Osteocyte (in vitro differentiated cells): ENCODE results near the gene FAM193A. TPM values are rescaled to one million over a fixed set of nuclear protein-coding genes. Genes with fewer than 3 reads are reported as not detected.
A peak's percentile ranks its signal among the peaks of the same experiment; 100 is the strongest.

ENCODE experiments used
- DNase-seq: peaks from one replicate; pipeline ENCODE4 v3.0.0; 2021; ENCODE audit warnings: mixed read lengths; ENCODE audit not compliant: unreplicated experiment; ENCODE audit errors: extremely low spot score
- H3K27ac Mint-ChIP-seq: one replicate; pipeline ENCODE4 v1.8.0; 2021; ENCODE audit warnings: mild to moderate bottlenecking, mixed read lengths; ENCODE audit not compliant: unreplicated experiment
- H3K27me3 Mint-ChIP-seq: one replicate; pipeline ENCODE4 v1.8.0; 2021; ENCODE audit warnings: mixed read lengths; ENCODE audit not compliant: unreplicated experiment
- H3K36me3 Mint-ChIP-seq: one replicate; pipeline ENCODE4 v1.8.0; 2021; ENCODE audit warnings: mixed read lengths; ENCODE audit not compliant: unreplicated experiment
- H3K4me1 Mint-ChIP-seq: one replicate; pipeline ENCODE4 v1.8.0; 2021; ENCODE audit warnings: mixed read lengths; ENCODE audit not compliant: unreplicated experiment
- H3K4me3 Mint-ChIP-seq: one replicate; pipeline ENCODE4 v1.8.0; 2021; ENCODE audit warnings: mild to moderate bottlenecking, moderate library complexity, mixed read lengths; ENCODE audit not compliant: unreplicated experiment
- H3K9me3 Mint-ChIP-seq: one replicate; pipeline ENCODE4 v1.8.0; 2021; ENCODE audit warnings: mixed read lengths; ENCODE audit not compliant: unreplicated experiment
- total RNA-seq: library from RNA; stranded (reverse); gene quantifications from 2 replicates; pipeline ENCODE4 v1.2.1, GENCODE V29; 2021
- TF ChIP-seq, protein P1 (sequence below): fragments of 200-600 bp; sonication (generic); IDR thresholded peaks from 2 replicates; pipeline ENCODE4 v1.5.0; 2021; ENCODE audit warnings: antibody characterized with exemption, mild to moderate bottlenecking, moderate library complexity

The FAM193A gene
- total RNA-seq, 1 donor from 2014 or later = 35.3 TPM

DNA sequence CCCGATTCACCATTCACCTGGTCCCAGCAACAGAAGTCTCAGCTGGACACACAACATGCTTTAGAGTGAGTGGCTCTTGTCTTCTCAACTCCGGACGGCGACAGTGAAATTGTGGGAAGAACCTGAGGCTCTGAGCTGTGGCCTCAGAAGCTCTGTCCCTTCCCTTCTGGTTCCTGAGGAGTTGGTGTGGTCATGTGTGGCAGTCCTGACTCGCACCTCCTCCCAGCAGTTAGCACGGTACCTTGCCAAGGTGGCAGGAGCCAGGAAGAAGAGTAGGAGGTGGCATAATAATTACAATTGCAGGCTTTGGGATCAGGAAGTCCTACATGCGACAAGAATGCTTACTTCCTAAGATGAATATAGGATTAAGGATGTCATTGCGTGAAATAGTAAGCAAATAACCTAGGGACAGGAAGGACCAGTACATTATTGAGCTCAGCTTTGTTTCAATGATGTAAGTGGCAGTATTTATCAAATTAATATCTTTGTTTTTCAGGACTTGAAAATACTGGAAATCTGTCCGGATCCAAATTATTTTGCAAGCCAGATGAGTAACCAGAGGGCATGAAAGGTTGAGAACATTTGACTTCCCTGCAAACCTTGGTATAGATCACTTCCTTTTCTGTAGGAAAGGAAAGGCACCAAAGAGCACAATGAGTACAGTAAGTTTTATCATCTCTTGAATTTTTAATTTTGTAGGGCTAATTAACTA lies 46.5 kb upstream of the FAM193A start:
- Mint-ChIP-seq H3K9me3 (no peaks in the 10 kb centered on the region), H3K27ac (peak overlapping the region; percentile 39), H3K27me3 (no peaks in the 10 kb centered on the region), H3K36me3 (peaks cover 23% of the 10 kb centered on the region), H3K4me1 (peaks cover 29% of the 10 kb centered on the region), H3K4me3 (no peak overlapping the region)
- TF ChIP-seq, protein P1, sequence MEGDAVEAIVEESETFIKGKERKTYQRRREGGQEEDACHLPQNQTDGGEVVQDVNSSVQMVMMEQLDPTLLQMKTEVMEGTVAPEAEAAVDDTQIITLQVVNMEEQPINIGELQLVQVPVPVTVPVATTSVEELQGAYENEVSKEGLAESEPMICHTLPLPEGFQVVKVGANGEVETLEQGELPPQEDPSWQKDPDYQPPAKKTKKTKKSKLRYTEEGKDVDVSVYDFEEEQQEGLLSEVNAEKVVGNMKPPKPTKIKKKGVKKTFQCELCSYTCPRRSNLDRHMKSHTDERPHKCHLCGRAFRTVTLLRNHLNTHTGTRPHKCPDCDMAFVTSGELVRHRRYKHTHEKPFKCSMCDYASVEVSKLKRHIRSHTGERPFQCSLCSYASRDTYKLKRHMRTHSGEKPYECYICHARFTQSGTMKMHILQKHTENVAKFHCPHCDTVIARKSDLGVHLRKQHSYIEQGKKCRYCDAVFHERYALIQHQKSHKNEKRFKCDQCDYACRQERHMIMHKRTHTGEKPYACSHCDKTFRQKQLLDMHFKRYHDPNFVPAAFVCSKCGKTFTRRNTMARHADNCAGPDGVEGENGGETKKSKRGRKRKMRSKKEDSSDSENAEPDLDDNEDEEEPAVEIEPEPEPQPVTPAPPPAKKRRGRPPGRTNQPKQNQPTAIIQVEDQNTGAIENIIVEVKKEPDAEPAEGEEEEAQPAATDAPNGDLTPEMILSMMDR = no peak
- DNase-seq = no peak

GRCh38 chr4:2492970-2493369 lies 43.5 kb upstream of the FAM193A start:
- Mint-ChIP-seq H3K4me1 (peaks cover 27% of the 10 kb centered on the region), H3K4me3 (no peak overlapping the region), H3K9me3 (no peaks in the 10 kb centered on the region), H3K27me3 (no peaks in the 10 kb centered on the region), H3K36me3 (peaks cover 29% of the 10 kb centered on the region), H3K27ac (no peak overlapping the region)
- TF ChIP-seq, protein P1 = no peak
- no peak for DNase-seq

- H3K36me3 Mint-ChIP-seq = peaks cover 30% of the 10 kb centered on the region
- no peak for DNase-seq
- H3K27ac Mint-ChIP-seq = peak overlapping the region; percentile 31
- H3K27me3 Mint-ChIP-seq = no peaks in the 10 kb centered on the region
- TF ChIP-seq, protein P1 = no peak
- no peak overlapping the region for H3K4me3 Mint-ChIP-seq
- H3K4me1 Mint-ChIP-seq = peaks cover 23% of the 10 kb centered on the region
- H3K9me3 Mint-ChIP-seq = no peaks in the 10 kb centered on the region
Measured at GRCh38 chr4:2494992-2495391, 41.5 kb upstream of the FAM193A start.

DNA sequence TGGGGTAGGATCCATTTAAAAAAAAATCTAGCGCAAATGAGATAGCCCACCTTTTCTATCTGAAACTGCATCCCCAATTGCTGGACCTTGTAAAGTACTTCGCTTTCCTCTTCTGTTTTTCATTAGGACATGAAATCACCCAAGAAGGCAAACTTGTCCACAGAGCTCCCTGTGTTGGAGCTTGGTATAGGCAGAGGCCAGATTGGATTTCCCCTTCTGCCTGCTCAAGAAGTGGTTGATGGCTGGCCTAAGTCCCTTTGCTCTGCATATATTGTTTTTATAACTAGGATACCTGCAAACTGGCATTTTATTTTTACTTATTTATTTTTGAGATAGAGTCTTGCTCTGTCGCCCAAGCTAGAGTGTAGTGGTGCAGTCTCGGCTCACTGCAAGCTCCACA lies 39.1 kb upstream of the FAM193A start:
- no peak for DNase-seq
- TF ChIP-seq, protein P1 = no peak
- Mint-ChIP-seq H3K36me3 (peaks cover 32% of the 10 kb centered on the region), H3K27me3 (no peaks in the 10 kb centered on the region), H3K9me3 (no peaks in the 10 kb centered on the region), H3K4me3 (no peak overlapping the region), H3K4me1 (peaks cover 14% of the 10 kb centered on the region), H3K27ac (no peak overlapping the region)

DNA sequence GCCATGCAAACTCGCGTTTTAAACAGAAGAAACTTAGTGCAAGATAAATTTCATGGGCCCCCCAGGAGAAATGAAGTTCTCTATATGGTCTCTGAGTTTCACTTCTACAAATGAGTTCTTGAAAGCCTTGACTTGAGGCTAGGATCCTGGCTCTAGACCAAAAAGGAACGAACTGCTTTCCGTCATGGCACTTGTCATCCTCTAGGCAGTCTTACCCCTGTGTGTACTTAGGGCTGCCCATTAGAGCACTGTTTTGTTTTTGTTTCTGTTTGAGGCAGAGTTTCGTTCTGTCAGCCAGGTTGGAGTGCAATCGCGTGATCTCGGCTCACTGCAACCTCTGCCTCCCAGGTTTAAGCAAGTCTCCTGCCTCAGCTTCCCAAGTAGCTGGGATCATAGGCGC lies 38.5 kb upstream of the FAM193A start:
- Mint-ChIP-seq H3K9me3 (no peaks in the 10 kb centered on the region), H3K36me3 (peaks cover 26% of the 10 kb centered on the region), H3K4me3 (no peak overlapping the region), H3K27ac (no peak overlapping the region), H3K27me3 (no peaks in the 10 kb centered on the region), H3K4me1 (peaks cover 12% of the 10 kb centered on the region)
- no peak for DNase-seq
- TF ChIP-seq, protein P1 = no peak
